A549 (cell line): Measurements from ENCODE around the gene TNRC6C. TPM values are rescaled to one million over a fixed set of nuclear protein-coding genes. Genes with fewer than 3 reads are reported as not detected.

Experiments
- ATAC-seq, 2 experiments: fragments of 200-7000 bp in 1 of 2; fragments of >200 bp in 1 of 2; cut with Nextera tagmentation in 1 of 2; cut with Tn5 transposase in 1 of 2; 3 replicates each; pipeline versions ENCODE4 v1.8.0 to v1.9.1; 2018 to 2020; ENCODE audit warnings: mild to moderate bottlenecking in 1 of 2, moderate library complexity in 1 of 2
- CTCF ChIA-PET: fragments of 300-600 bp; sonication (Branson Sonifier 250); formaldehyde crosslinking; extraction: SDS; loops from one replicate; lab custom pipeline; 2021; ENCODE audit warnings: antibody characterized with exemption, inconsistent platforms; lab: Yijun Ruan, JAX
- POLR2A ChIA-PET: fragments of 350-600 bp; formaldehyde crosslinking; extraction: SDS; loops from one replicate; lab custom pipeline; 2021; ENCODE audit warnings: antibody characterized with exemption, inconsistent platforms; lab: Yijun Ruan, JAX
- DNase-seq, 2 experiments: peaks; one replicate each; pipeline versions ENCODE4 v3.0.0 to v3.0.0-alpha.2; 2011 to 2016; ENCODE audit warnings: low read depth in 1 of 2, low spot score in 1 of 2
- FAIRE-seq: peaks from 2 replicates; lab custom pipeline; 2011; peaks lifted over from hg19 to GRCh38; lab: Jason Lieb, UNC
- H3K27ac ChIP-seq, 2 experiments: fragments of >200 bp; sonication (Bioruptor Twin); formaldehyde crosslinking; 3 replicates each; pipeline ENCODE4 v1.5.1; 2016 to 2017
- H3K4me1 ChIP-seq: fragments of >200 bp; sonication (Bioruptor Twin); formaldehyde crosslinking; 3 replicates; pipeline ENCODE4 v1.6.1; 2016
- H3K4me2 ChIP-seq: fragments of >200 bp; sonication (Bioruptor Twin); formaldehyde crosslinking; 3 replicates; pipeline ENCODE4 v1.6.1; 2016
- H3K4me3 ChIP-seq: fragments of >200 bp; sonication (Bioruptor Twin); formaldehyde crosslinking; 3 replicates; pipeline ENCODE4 v1.5.1; 2016
- H3K9me3 ChIP-seq: fragments of >200 bp; sonication (Bioruptor Twin); formaldehyde crosslinking; 3 replicates; pipeline ENCODE4 v1.6.1; 2016
- EHF ChIP-seq: fragments of 250-450 bp; sonication (Bioruptor Pico); IDR thresholded peaks from 2 replicates; pipeline ENCODE4 v1.5.0; 2020; ENCODE audit warnings: mild to moderate bottlenecking
- MAFK ChIP-seq: fragments of 450-650 bp; IDR thresholded peaks from 2 replicates; pipeline ENCODE4 v1.6.1; 2014; ENCODE audit not compliant: partially characterized antibody
- WGBS: methylation state at CpG from one replicate; pipeline ENCODE4 v1.1.6; 2017; ENCODE audit errors: missing lambda C conversion rate; 5-methylcytosine and 5-hydroxymethylcytosine counted together
- polyA plus RNA-seq, 4 experiments: library from polyadenylated mRNA; depleted of rRNA in 3 of 4; stranded (reverse); fragments of >200 nt; fragmentation: RNase III in 1 of 4; extraction: RNeasy Plus Mini Kit Qiagen cat#74134 plus additional on column Dnase treatment in 1 of 4; gene quantifications; 2 replicates in 3 of 4; 3 replicates in 1 of 4; pipeline ENCODE4 v1.2.3, GENCODE V29; 2011 to 2017
- small RNA-seq, 6 experiments: library from RNA; depleted of rRNA; stranded (forward); fragments of <200 nt; gene quantifications; one replicate each; pipeline ENCODE3, GENCODE V24; 2012

The TNRC6C gene
- polyA plus RNA-seq, 2 of the 4 experiments (the other 2 are of a cell fraction) = 1.3 to 1.9 TPM

- no peak for FAIRE-seq
- ChIA-PET CTCF (interaction anchor here (0.6 to 24.0 kb wide), 3 partner anchors 13 to 255 kb away, joined by 3 to 295 read pairs (median 3); partner anchors contain the start of gene SYNGR2), POLR2A (interaction anchor here (0.6 to 0.7 kb wide), 2 partner anchors 14 to 832 kb away, joined by 3 read pairs; no protein-coding TSS in a partner anchor)
- no peak for DNase-seq
- no peaks in the 10 kb centered on the region for H3K9me3 ChIP-seq
- no peak overlapping the region for H3K4me3 ChIP-seq
- 90% methylated on average over 11 of the region's 11 CpGs for WGBS
- no peak overlapping the region for H3K4me2 ChIP-seq
- peaks cover 19% of the 10 kb centered on the region for H3K4me1 ChIP-seq
- TF ChIP-seq EHF (no peak), MAFK (peak; percentile 71)
- H3K27ac ChIP-seq = no peak overlapping the region
- ATAC-seq = no peak
Measured at GRCh38 chr17:78154903-78155811, 196.7 kb downstream of the TNRC6C start.

Small RNA genes within 50 kb of the gene (small RNA-seq; reads per million reads assigned to genes)
- gene RNU1-80P (0 to 0.43 (median 0) reads per million in 6 experiments), gene RNU6-625P (0 to 0.43 (median 0) reads per million in 6 experiments)

Other genes with a start within 250 kb of the TNRC6C start
- gene TMC6, start 170.1 kb downstream of the TNRC6C start, polyA plus RNA-seq (2011; rRNA removed) = 4.7 and 5.1 TPM in 2 replicates
- 9.1 to 10.2 TPM (median 9.4 TPM) in 3 replicates for gene TMC6, start 170.1 kb downstream of the TNRC6C start, polyA plus RNA-seq (2017; fragmentation: RNase III; extraction: RNeasy Plus Mini Kit Qiagen cat#74134 plus additional on column Dnase treatment)
- 0.14 and 0.19 TPM in 2 replicates for gene TMC8, start 172.1 kb downstream of the TNRC6C start, polyA plus RNA-seq (2011; rRNA removed)
- 0.16 to 0.32 TPM (median 0.26 TPM) in 3 replicates for gene TMC8, start 172.1 kb downstream of the TNRC6C start, polyA plus RNA-seq (2017; fragmentation: RNase III; extraction: RNeasy Plus Mini Kit Qiagen cat#74134 plus additional on column Dnase treatment)
- gene C17orf99, start 187.7 kb downstream of the TNRC6C start, polyA plus RNA-seq (2011; rRNA removed) = not detected in 2 replicates
- not detected in 3 replicates for gene C17orf99, start 187.7 kb downstream of the TNRC6C start, polyA plus RNA-seq (2017; fragmentation: RNase III; extraction: RNeasy Plus Mini Kit Qiagen cat#74134 plus additional on column Dnase treatment)
- 113 and 133 TPM in 2 replicates for gene SYNGR2, start 209.9 kb downstream of the TNRC6C start, polyA plus RNA-seq (2011; rRNA removed)
- 102 to 108 TPM (median 106 TPM) in 3 replicates for gene SYNGR2, start 209.9 kb downstream of the TNRC6C start, polyA plus RNA-seq (2017; fragmentation: RNase III; extraction: RNeasy Plus Mini Kit Qiagen cat#74134 plus additional on column Dnase treatment)
- 86.1 and 90.9 TPM in 2 replicates for gene TK1, start 228.3 kb downstream of the TNRC6C start, polyA plus RNA-seq (2011; rRNA removed)
- gene TK1, start 228.3 kb downstream of the TNRC6C start, polyA plus RNA-seq (2017; fragmentation: RNase III; extraction: RNeasy Plus Mini Kit Qiagen cat#74134 plus additional on column Dnase treatment) = 342 to 380 TPM (median 355 TPM) in 3 replicates
- gene AFMID, start 228.7 kb downstream of the TNRC6C start, polyA plus RNA-seq (2011; rRNA removed) = 33.4 and 59.8 TPM in 2 replicates
- 43.4 to 46.0 TPM (median 45.2 TPM) in 3 replicates for gene AFMID, start 228.7 kb downstream of the TNRC6C start, polyA plus RNA-seq (2017; fragmentation: RNase III; extraction: RNeasy Plus Mini Kit Qiagen cat#74134 plus additional on column Dnase treatment)